CD4-positive, alpha-beta memory T cell (primary cell): ENCODE data around the gene DDX11. TPM values are rescaled to one million over a fixed set of nuclear protein-coding genes. Genes with fewer than 3 reads are reported as not detected.
"Not testable (repeated sequence)": the region's sequence is repeated elsewhere in the genome, so short reads cannot be mapped to it uniquely, and the experiment has no call there.

Experiments
- CTCF ChIA-PET: fragments of 350-600 bp; sonication (Branson Sonifier 250); formaldehyde crosslinking; loops from one replicate; lab custom pipeline; 2021; ENCODE audit warnings: inconsistent platforms; ENCODE audit not compliant: partially characterized antibody; lab: Charles Lee
- POLR2A ChIA-PET: fragments of 350-600 bp; sonication (Branson Sonifier 250); formaldehyde crosslinking; loops from one replicate; lab custom pipeline; 2021; ENCODE audit not compliant: partially characterized antibody; lab: Charles Lee
- DNase-seq, 5 donors: peaks; one replicate each; pipeline versions ENCODE4 v3.0.0 to v3.0.0-alpha.2; 2020 to 2022; ENCODE audit warnings: mixed read lengths in 1 of 5
- H3K27ac ChIP-seq: one replicate; pipeline ENCODE4 v1.7.0; 2013; ENCODE audit warnings: low read depth, low read length
- H3K27me3 ChIP-seq: 2 replicates; pipeline ENCODE4 v1.7.0; 2013; ENCODE audit warnings: mild to moderate bottlenecking, low read length, moderate library complexity; ENCODE audit not compliant: insufficient read depth
- H3K36me3 ChIP-seq: 2 replicates; pipeline ENCODE4 v1.7.0; 2013; ENCODE audit warnings: mild to moderate bottlenecking, low read length, moderate library complexity; ENCODE audit not compliant: insufficient read depth
- H3K4me1 ChIP-seq: 2 replicates; pipeline ENCODE4 v1.7.0; 2013; ENCODE audit warnings: mild to moderate bottlenecking, low read length, moderate library complexity; ENCODE audit not compliant: insufficient read depth
- H3K4me3 ChIP-seq, 2 donors: one replicate each; pipeline ENCODE4 v1.7.0; 2013; ENCODE audit warnings: low read length in 2 of 2, mild to moderate bottlenecking in 1 of 2
- H3K9me3 ChIP-seq, 2 donors: one replicate each; pipeline ENCODE4 v1.7.0; 2013; ENCODE audit warnings: low read length in 2 of 2, control low read depth in 1 of 2; ENCODE audit not compliant: control insufficient read depth in 1 of 2
- H3K27ac Mint-ChIP-seq, 7 donors: one replicate each; pipeline ENCODE4 v1.8.0; 2020 to 2021; ENCODE audit warnings: mixed read lengths in 7 of 7, mild to moderate bottlenecking in 6 of 7, inconsistent platforms in 3 of 7, moderate library complexity in 3 of 7
- H3K27me3 Mint-ChIP-seq, 2 donors: one replicate each; pipeline ENCODE4 v1.8.0; 2020 to 2021; ENCODE audit warnings: mixed read lengths in 2 of 2
- H3K36me3 Mint-ChIP-seq, 2 donors: one replicate each; pipeline ENCODE4 v1.8.0; 2020 to 2021; ENCODE audit warnings: mixed read lengths in 2 of 2, inconsistent platforms in 1 of 2, mild to moderate bottlenecking in 1 of 2
- H3K4me1 Mint-ChIP-seq, 4 donors: one replicate each; pipeline ENCODE4 v1.8.0; 2020 to 2021; ENCODE audit warnings: mixed read lengths in 4 of 4, mild to moderate bottlenecking in 1 of 4
- H3K4me3 Mint-ChIP-seq, 8 donors: one replicate each; pipeline ENCODE4 v1.8.0; 2020 to 2021; ENCODE audit warnings: mixed read lengths in 8 of 8, mild to moderate bottlenecking in 7 of 8, moderate library complexity in 6 of 8, inconsistent platforms in 3 of 8
- H3K9me3 Mint-ChIP-seq, 8 donors: one replicate each; pipeline ENCODE4 v1.8.0; 2020 to 2021; ENCODE audit warnings: mixed read lengths in 8 of 8, mild to moderate bottlenecking in 5 of 8, inconsistent platforms in 3 of 8, moderate library complexity in 1 of 8
- intact Hi-C: fragments of 100-400 bp; cut with micrococcal nuclease; formaldehyde crosslinking; loops from one replicate; pipeline ENCODE4 v1.15.1; 2023
- polyA plus RNA-seq, 2 donors: library from polyadenylated mRNA; unstranded; fragments of 300-500 nt; fragmentation: Illumina TruSeq; gene quantifications; one replicate each; pipeline ENCODE4 v1.2.3, GENCODE V29; 2021
- total RNA-seq, 2 experiments: library from RNA; stranded (reverse); gene quantifications; one replicate each; pipeline ENCODE4 v1.2.3, GENCODE V29; 2021

The DDX11 gene
- total and polyA plus RNA-seq, 4 experiments from 2014 or later: 5.1 to 45.8 (median 29.8) TPM

DNA sequence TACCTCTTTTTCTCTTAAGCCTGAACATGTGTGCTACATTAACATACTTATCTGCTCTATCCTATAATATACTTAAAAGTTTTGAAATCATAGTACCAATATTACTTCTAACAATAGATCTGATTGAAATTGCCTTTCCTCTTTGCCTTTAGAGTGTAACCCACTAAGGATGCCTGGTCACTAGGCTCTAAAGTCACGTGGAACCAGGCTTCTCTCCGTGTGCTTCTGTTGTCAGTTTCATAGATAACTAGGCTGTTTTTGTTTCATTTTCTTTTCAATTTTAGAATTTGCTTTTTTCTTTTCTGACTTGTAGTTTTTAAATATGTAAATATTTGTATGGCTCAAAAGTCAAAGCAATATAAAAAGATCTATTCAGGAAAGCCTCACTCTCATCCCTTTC, 25.8 kb downstream of the DDX11 start:
- H3K4me3 Mint-ChIP-seq, H3K27me3 Mint-ChIP-seq, H3K4me1 ChIP-seq, H3K4me1 Mint-ChIP-seq, H3K27me3 ChIP-seq, H3K36me3 ChIP-seq, H3K27ac ChIP-seq, POLR2A ChIA-PET, H3K9me3 ChIP-seq, H3K4me3 ChIP-seq, DNase-seq, H3K27ac Mint-ChIP-seq, H3K9me3 Mint-ChIP-seq, intact Hi-C loops, CTCF ChIA-PET: not testable (repeated sequence)
- H3K36me3 Mint-ChIP-seq: peaks cover 9 to 34% of the 10 kb centered on the region in 2 donors

DNA sequence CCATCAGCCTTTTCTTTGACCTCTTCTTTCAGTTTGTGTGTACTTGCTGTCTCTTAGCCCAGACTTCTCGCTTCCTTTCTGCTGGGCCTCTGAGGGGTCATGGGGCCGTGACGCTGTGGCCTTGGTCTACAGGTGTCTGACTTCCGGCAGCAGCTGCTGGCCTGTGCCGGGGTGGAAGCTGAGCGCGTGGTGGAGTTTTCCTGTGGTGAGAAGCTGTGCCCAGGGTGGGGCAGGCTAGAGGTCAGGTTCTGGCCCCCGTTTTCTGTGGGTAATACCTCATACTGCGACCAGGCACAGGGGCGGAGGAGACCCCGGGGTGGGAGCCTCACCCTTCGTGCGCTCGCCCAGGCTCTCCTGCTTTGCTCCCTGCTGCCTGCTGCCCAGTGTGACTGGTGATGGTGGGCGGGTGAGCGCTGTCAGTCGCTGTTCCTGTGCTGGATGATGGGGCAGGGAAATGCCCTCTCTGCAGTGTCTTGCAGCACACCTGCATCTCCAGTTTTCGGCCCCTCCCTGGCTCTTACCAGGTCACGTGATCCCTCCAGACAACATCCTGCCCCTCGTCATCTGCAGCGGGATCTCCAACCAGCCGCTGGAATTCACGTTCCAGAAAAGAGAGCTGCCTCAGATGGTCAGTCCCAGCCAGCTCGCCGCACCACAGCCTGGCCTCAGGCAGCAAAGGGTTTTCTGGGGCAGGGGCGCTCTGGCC, 27.0 kb downstream of the DDX11 start:
- DNase-seq, H3K9me3 ChIP-seq, H3K4me3 ChIP-seq, intact Hi-C loops, H3K36me3 ChIP-seq, POLR2A ChIA-PET, H3K4me3 Mint-ChIP-seq, H3K4me1 ChIP-seq, H3K27me3 ChIP-seq, H3K27ac ChIP-seq, H3K4me1 Mint-ChIP-seq, H3K27me3 Mint-ChIP-seq, H3K9me3 Mint-ChIP-seq, CTCF ChIA-PET: not testable (repeated sequence)
- Mint-ChIP-seq H3K36me3 (peaks cover 9 to 26% of the 10 kb centered on the region in 2 donors), H3K27ac (peak overlapping the region in 1 of 7 donors; percentile 42)

DNA sequence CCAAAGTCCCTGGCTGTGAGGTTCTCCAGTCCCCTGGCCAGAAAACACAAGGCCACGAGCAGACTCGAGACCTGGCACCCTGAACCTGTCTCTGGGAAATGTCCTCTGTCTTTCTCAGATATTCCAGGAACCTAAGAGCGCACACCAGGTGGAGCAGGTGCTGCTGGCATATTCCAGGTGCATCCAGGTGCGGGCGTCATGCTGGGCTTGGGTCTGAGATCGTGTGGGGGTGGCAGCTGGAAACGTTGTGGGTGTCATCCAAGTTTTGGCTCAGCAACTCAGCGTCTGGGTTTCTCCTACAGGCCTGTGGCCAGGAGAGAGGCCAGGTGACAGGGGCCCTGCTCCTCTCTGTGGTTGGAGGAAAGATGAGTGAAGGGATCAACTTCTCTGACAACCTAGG, 28.5 kb downstream of the DDX11 start:
- H3K27me3 ChIP-seq, H3K27ac ChIP-seq, H3K4me1 ChIP-seq, H3K4me1 Mint-ChIP-seq, H3K27ac Mint-ChIP-seq, H3K9me3 ChIP-seq, H3K36me3 ChIP-seq, H3K9me3 Mint-ChIP-seq, CTCF ChIA-PET, H3K4me3 Mint-ChIP-seq, DNase-seq, H3K27me3 Mint-ChIP-seq, H3K4me3 ChIP-seq, POLR2A ChIA-PET, intact Hi-C loops: not testable (repeated sequence)
- peaks cover 5 to 18% of the 10 kb centered on the region in 2 donors for H3K36me3 Mint-ChIP-seq

DNA sequence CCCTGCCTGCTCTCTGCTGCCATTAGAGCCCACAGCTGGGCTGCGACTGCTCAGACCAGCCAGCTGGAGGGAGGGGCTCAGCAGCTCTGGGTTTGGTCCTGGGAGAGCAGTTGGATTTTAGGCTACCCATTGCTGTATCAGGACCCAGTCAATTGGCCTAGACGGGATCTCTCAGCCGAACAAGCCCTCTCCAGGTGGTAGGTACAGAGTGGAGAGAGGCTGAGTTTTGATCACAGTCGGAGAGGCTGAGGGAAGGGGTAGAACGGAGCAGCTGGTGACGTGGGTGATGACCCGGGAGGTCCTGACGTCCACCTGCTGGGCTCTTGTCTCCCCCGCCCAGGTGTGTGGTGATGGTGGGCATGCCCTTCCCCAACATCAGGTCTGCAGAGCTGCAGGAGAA, 28.9 kb downstream of the DDX11 start:
- H3K9me3 ChIP-seq, H3K4me3 ChIP-seq, H3K4me1 ChIP-seq, H3K27ac ChIP-seq, H3K4me3 Mint-ChIP-seq, H3K4me1 Mint-ChIP-seq, H3K27ac Mint-ChIP-seq, H3K9me3 Mint-ChIP-seq, H3K27me3 ChIP-seq, H3K27me3 Mint-ChIP-seq, DNase-seq, intact Hi-C loops, CTCF ChIA-PET, H3K36me3 ChIP-seq, POLR2A ChIA-PET: not testable (repeated sequence)
- peaks cover 5 to 18% of the 10 kb centered on the region in 2 donors for H3K36me3 Mint-ChIP-seq

DNA sequence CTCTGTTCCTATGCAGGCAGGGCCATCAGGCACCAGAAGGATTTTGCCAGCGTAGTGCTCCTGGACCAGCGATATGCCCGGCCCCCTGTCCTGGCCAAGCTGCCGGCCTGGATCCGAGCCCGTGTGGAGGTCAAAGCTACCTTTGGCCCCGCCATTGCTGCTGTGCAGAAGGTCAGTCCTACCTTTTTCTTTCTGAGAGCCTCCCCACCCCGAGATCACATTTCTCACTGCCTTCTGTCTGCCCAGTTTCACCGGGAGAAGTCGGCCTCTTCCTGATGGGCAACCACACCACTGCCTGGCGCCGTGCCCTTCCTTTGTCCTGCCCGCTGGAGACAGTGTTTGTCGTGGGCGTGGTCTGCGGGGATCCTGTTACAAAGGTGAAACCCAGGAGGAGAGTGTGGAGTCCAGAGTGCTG, 29.9 kb downstream of the DDX11 start:
- H3K9me3 Mint-ChIP-seq, H3K36me3 ChIP-seq, POLR2A ChIA-PET, H3K9me3 ChIP-seq, H3K27me3 Mint-ChIP-seq, intact Hi-C loops, DNase-seq, H3K27ac Mint-ChIP-seq, H3K4me3 ChIP-seq, CTCF ChIA-PET, H3K4me1 ChIP-seq, H3K4me1 Mint-ChIP-seq, H3K27ac ChIP-seq, H3K27me3 ChIP-seq, H3K4me3 Mint-ChIP-seq: not testable (repeated sequence)
- peaks cover 5 to 18% of the 10 kb centered on the region in 2 donors for H3K36me3 Mint-ChIP-seq

DNA sequence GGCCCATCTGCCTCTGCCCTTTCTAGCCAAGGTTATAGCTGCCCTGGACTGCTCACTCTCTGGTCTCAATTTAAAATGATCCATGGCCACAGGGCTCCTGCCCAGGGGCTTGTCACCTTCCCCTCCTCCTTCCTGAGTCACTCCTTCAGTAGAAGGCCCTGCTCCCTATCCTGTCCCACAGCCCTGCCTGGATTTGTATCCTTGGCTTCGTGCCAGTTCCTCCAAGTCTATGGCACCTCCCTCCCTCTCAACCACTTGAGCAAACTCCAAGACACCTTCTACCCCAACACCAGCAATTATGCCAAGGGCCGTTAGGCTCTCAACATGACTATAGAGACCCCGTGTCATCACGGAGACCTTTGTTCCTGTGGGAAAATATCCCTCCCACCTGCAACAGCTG, 30.6 kb downstream of the DDX11 start:
- Mint-ChIP-seq H3K27ac (peak overlapping the region in 1 of 7 donors; percentile 50), H3K36me3 (peaks cover 2 to 18% of the 10 kb centered on the region in 2 donors)
- H3K9me3 ChIP-seq, H3K4me1 ChIP-seq, H3K4me1 Mint-ChIP-seq, H3K27ac ChIP-seq, H3K4me3 Mint-ChIP-seq, H3K9me3 Mint-ChIP-seq, intact Hi-C loops, CTCF ChIA-PET, H3K4me3 ChIP-seq, H3K27me3 ChIP-seq, DNase-seq, H3K36me3 ChIP-seq, POLR2A ChIA-PET, H3K27me3 Mint-ChIP-seq: not testable (repeated sequence)

DNA sequence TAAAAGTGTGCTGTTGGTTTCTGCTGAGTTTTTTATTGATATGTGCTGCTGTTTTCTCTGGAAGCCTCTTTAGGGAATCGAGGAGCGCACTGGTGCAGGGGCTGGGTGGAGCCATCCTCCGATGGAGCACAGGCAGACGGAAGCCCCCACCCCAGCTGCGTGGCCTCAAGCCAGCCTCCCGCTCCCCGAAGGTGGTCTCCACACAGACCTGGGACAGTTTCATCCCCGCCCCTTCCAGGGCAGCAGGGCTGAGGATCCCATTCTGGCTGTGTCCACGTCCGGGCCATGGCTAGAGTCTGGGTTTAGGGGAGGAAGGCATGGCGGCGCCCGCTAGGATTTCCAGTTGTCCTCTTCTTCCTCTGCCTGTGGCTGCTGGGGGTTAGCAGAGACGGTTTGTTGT, 31.1 kb downstream of the DDX11 start:
- H3K27me3 Mint-ChIP-seq, intact Hi-C loops: not testable (repeated sequence)

DNA sequence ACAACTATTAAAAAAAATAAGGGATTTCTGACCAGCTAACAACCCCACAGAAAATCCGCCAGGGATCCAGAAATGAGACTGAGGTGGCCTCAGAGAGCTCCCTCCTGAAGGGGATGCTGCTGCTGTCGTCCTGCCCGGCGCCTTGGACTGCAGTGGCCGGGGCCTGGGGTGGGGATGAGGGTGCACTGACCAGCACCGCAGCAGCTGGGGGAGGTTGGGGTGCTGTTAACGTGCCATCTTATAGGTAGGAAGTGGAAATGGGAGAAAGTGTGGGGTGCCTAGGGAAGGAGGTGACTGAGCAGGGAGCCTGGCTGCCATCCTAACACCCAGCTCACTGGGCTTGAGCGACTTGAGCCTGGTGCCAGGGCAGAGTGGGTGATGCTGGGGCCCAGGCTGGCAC, 32.0 kb downstream of the DDX11 start:
- peaks cover 2 to 12% of the 10 kb centered on the region in 2 donors for H3K36me3 Mint-ChIP-seq
- intact Hi-C loops: no loop called here
- Histone ChIP-seq H3K4me3 (no peak overlapping the region), H3K9me3 (no peaks in the 10 kb centered on the region), H3K27ac (no peak overlapping the region), H3K27me3 (no peaks in the 10 kb centered on the region), H3K36me3 (no peaks in the 10 kb centered on the region), H3K4me1 (no peaks in the 10 kb centered on the region)
- H3K9me3 Mint-ChIP-seq: no peaks in the 10 kb centered on the region
- peaks cover 2 to 6% of the 10 kb centered on the region in 2 donors for H3K27me3 Mint-ChIP-seq
- H3K4me3 Mint-ChIP-seq: no peak overlapping the region
- no peaks in the 10 kb centered on the region for H3K4me1 Mint-ChIP-seq
- DNase-seq: no peak
- ChIA-PET POLR2A (no interaction called here), CTCF (no interaction called here)
- peak overlapping the region in 1 of 7 donors; percentile 42 for H3K27ac Mint-ChIP-seq

More for the DNA sequence above, 31.1 kb downstream of the DDX11 start:
- H3K27ac Mint-ChIP-seq, H3K4me1 Mint-ChIP-seq, H3K9me3 ChIP-seq, H3K27me3 ChIP-seq, H3K4me3 Mint-ChIP-seq, CTCF ChIA-PET, H3K4me1 ChIP-seq, H3K36me3 ChIP-seq, POLR2A ChIA-PET, H3K9me3 Mint-ChIP-seq, DNase-seq, H3K4me3 ChIP-seq, H3K27ac ChIP-seq: not testable (repeated sequence)
- H3K36me3 Mint-ChIP-seq: peaks cover 2 to 18% of the 10 kb centered on the region in 2 donors
